Thyroid gland (tissue), 4 donors: ENCODE results near the gene TAP2. TPM values are rescaled to one million over a fixed set of nuclear protein-coding genes. Genes with fewer than 3 reads are reported as not detected.

Source experiments
- DNase-seq, 2 donors: peaks; one replicate each; pipeline ENCODE4 v3.0.0-alpha.2; 2019
- H3K27ac ChIP-seq, 3 donors: fragments of 200-600 bp; sonication (generic); 1 replicate in 2 of 3; 2 replicates in 1 of 3; pipeline ENCODE4 v1.5.1; 2016 to 2019; ENCODE audit warnings: mild to moderate bottlenecking in 1 of 3, moderate library complexity in 1 of 3
- H3K27me3 ChIP-seq: fragments of 200-600 bp; sonication (generic); one replicate; pipeline ENCODE4 v1.5.1; 2019
- H3K36me3 ChIP-seq, 2 donors: fragments of 200-600 bp; sonication (generic); one replicate each; pipeline ENCODE4 v1.5.1; 2016 to 2019
- H3K4me1 ChIP-seq, 2 donors: fragments of 200-600 bp; sonication (generic); one replicate each; pipeline ENCODE4 v1.5.1; 2017 to 2019
- H3K4me3 ChIP-seq, 3 donors: fragments of 200-600 bp; sonication (generic); replicated peaks in 1 of 3; 1 replicate in 2 of 3; 2 replicates in 1 of 3; pipeline ENCODE4 v1.5.1; 2016; ENCODE audit warnings: mild to moderate bottlenecking in 1 of 3
- H3K9me3 ChIP-seq: fragments of 200-600 bp; sonication (generic); one replicate; pipeline ENCODE4 v1.5.1; 2017
- POLR2A ChIP-seq, 2 donors: fragments of 450-650 bp; IDR thresholded peaks; one replicate each; pipeline ENCODE4 v1.6.1; 2017; ENCODE audit warnings: antibody characterized with exemption in 2 of 2, mild to moderate bottlenecking in 2 of 2, moderate library complexity in 1 of 2
- WGBS, 2 donors: methylation state at CpG; one replicate each; pipeline ENCODE4 v1.1.5; 2017; 5-methylcytosine and 5-hydroxymethylcytosine counted together
- intact Hi-C: fragments of 100-400 bp; cut with DNase I; formaldehyde crosslinking; loops from one replicate; pipeline ENCODE4 v1.15.1; 2023
- total RNA-seq, 4 donors: library from RNA; depleted of rRNA; stranded (reverse); fragments of >200 nt; gene quantifications; one replicate each; pipeline ENCODE4 v1.2.3, GENCODE V29; 2016
- TF ChIP-seq, protein P1 (sequence below), 6 experiments: fragments of 200-600 bp in 3 of 6; fragments of 450-650 bp in 3 of 6; sonication (generic) in 3 of 6; IDR thresholded peaks; one replicate each; pipeline ENCODE4 v1.5.1; 2016 to 2019; ENCODE audit warnings: antibody characterized with exemption in 6 of 6, mild to moderate bottlenecking in 2 of 6, inconsistent platforms in 1 of 6, moderate library complexity in 1 of 6

The TAP2 gene
- total RNA-seq, 4 donors from 2014 or later = 6.9 to 31.9 (median 8.2) TPM

DNA sequence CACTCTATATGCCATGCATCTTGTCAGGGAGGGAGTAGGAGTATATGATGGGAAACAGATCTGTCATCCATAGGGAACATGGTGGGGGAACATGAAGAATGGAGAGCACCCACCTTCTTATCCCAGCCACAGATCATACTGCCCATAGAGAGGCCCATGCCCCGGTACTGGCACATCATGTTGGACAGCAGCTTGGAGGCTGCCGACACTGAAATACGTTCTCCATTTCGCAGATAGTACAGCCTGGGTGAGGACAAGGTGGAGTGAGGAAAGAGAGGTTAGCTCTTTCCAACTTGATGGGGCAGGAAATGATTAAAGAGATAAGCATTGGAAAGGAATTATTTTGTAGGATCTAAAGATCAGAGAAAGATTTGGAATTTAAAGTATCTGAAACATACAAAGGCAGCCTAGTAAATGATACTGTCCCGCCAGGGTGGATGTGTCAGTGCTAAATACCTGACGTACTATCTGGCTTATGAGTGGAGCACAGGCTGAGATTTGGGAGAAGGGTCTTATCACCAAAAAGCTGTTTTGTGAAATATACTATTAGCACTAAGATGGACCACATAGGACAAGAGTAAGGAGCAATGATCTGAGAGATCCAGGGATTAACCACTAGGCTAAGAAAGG is 3.6 kb upstream of the TAP2 start:
- 94% methylated on average over 6 of the region's 6 CpGs for WGBS, 2 donors
- peaks cover 3 to 18% of the 10 kb centered on the region in 2 donors for H3K36me3 ChIP-seq
- no peak overlapping the region for H3K4me3 ChIP-seq
- no peak for TF ChIP-seq POLR2A (IDR thresholded peaks at IDR 0.05)
- TF ChIP-seq, protein P1, sequence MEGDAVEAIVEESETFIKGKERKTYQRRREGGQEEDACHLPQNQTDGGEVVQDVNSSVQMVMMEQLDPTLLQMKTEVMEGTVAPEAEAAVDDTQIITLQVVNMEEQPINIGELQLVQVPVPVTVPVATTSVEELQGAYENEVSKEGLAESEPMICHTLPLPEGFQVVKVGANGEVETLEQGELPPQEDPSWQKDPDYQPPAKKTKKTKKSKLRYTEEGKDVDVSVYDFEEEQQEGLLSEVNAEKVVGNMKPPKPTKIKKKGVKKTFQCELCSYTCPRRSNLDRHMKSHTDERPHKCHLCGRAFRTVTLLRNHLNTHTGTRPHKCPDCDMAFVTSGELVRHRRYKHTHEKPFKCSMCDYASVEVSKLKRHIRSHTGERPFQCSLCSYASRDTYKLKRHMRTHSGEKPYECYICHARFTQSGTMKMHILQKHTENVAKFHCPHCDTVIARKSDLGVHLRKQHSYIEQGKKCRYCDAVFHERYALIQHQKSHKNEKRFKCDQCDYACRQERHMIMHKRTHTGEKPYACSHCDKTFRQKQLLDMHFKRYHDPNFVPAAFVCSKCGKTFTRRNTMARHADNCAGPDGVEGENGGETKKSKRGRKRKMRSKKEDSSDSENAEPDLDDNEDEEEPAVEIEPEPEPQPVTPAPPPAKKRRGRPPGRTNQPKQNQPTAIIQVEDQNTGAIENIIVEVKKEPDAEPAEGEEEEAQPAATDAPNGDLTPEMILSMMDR (IDR thresholded peaks at IDR 0.05) = no peak
- H3K27me3 ChIP-seq = no peaks in the 10 kb centered on the region
- peaks cover 9 to 28% of the 10 kb centered on the region in 2 donors for H3K4me1 ChIP-seq
- intact Hi-C loops = no loop called here
- peak overlapping the region in 1 of 3 donors; percentile 7 for H3K27ac ChIP-seq
- no peak for DNase-seq
- no peaks in the 10 kb centered on the region for H3K9me3 ChIP-seq

DNA sequence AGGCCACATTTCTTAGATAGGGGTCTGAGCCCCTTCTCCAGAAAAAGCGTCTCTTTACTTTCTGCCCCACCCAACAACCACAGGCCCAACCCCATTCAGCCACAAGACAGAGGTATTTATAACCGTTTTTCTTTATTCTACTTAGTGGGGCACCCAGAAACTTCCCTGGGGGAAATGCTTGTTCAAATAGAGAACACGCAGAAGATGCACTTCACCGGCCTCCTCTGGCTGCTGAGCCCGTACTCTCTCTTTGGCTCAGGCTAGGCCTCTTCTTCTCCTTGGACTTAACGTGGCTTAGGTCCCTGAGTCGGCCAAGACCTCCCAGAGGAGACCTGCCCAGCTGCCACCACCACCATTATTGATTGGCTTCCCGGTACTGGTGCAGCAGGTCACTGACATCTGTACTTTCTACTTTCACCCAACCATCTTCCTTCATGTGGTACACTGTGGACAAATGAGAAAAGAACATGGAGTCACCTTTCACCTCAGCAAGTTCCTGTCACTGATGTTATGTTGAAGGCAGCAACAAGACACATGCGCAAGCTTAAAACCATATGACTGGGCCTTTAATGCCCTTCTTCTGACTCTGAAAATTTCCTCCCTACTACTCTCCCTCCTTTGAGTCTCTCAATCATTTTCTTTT is 2.2 kb upstream of the TAP2 start:
- no peak for DNase-seq
- WGBS, 2 donors = 88 to 94% methylated on average over 9 of the region's 9 CpGs
- Histone ChIP-seq H3K4me3 (no peak overlapping the region), H3K9me3 (no peaks in the 10 kb centered on the region), H3K4me1 (peaks cover 9 to 28% of the 10 kb centered on the region in 2 donors), H3K36me3 (peaks cover 0 to 14% of the 10 kb centered on the region in 2 donors), H3K27me3 (no peaks in the 10 kb centered on the region), H3K27ac (no peak overlapping the region)
- intact Hi-C loops = no loop called here
- no peak for TF ChIP-seq POLR2A (IDR thresholded peaks at IDR 0.05)
- TF ChIP-seq, protein P1 (IDR thresholded peaks at IDR 0.05) = no peak

- Histone ChIP-seq H3K36me3 (peaks cover 0 to 12% of the 10 kb centered on the region in 2 donors), H3K4me3 (no peak overlapping the region), H3K27me3 (no peaks in the 10 kb centered on the region), H3K27ac (peak overlapping the region in 2 of 3 donors; percentile 82 to 98), H3K4me1 (peaks cover 9 to 24% of the 10 kb centered on the region in 2 donors), H3K9me3 (no peaks in the 10 kb centered on the region)
- WGBS, 2 donors = 89 to 91% methylated on average over 15 of the region's 15 CpGs
- DNase-seq = no peak
- intact Hi-C loops = loop anchor here (5.0 kb wide), 1 partner anchor 33 kb away; no protein-coding TSS in a partner anchor
- TF ChIP-seq POLR2A (IDR thresholded peaks at IDR 0.05) = no peak
- TF ChIP-seq, protein P1 (IDR thresholded peaks at IDR 0.05) = no peak
Observed at GRCh38 chr6:32839356-32839755, 817 bp upstream of the TAP2 start.

DNA sequence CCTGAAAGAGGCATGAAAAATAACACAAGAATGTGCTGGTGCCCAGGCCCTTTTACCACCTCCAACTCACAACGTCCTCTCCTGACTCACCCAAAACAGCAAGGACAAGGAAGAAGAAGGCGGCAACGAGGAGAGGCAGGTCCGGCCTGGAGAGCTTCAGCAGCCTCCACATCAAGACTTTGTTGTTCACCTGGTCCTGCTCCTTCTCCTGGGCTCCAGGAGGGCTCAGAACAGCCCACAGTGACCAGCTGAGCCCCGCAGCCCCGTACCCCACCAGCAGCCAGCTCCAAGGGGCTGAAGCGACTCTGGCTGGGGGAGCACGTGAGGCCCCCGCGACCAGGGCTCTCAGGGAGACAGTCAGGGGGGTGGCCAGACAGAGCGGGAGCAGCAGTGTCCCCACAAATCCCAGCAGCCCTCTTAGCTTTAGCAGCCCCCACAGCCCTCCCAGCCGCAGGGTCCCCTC is 857 bp downstream of the TAP2 start:
- peak overlapping the region; percentile 79 to 98 (median 82) for H3K27ac ChIP-seq
- peaks cover 6 to 16% of the 10 kb centered on the region in 2 donors for H3K4me1 ChIP-seq
- intact Hi-C loops = loop anchor here (5.0 kb wide), 1 partner anchor 35 kb away; no protein-coding TSS in a partner anchor
- no peak for DNase-seq
- peak overlapping the region in 2 of 3 donors; percentile 19 to 71 for H3K4me3 ChIP-seq
- peaks cover 0 to 12% of the 10 kb centered on the region in 2 donors for H3K36me3 ChIP-seq
- WGBS, 2 donors = 33 to 40% methylated on average over 10 to 12 of the region's 12 CpGs
- TF ChIP-seq, protein P1 (IDR thresholded peaks at IDR 0.05) = no peak
- no peak for TF ChIP-seq POLR2A (IDR thresholded peaks at IDR 0.05)
- no peaks in the 10 kb centered on the region for H3K9me3 ChIP-seq
- H3K27me3 ChIP-seq = no peaks in the 10 kb centered on the region

- H3K36me3 ChIP-seq = peaks cover 0 to 12% of the 10 kb centered on the region in 2 donors
- H3K27ac ChIP-seq = no peak overlapping the region
- no peaks in the 10 kb centered on the region for H3K9me3 ChIP-seq
- 86 to 94% methylated on average over 2 of the region's 2 CpGs for WGBS, 2 donors
- no peak for TF ChIP-seq POLR2A (IDR thresholded peaks at IDR 0.05)
- TF ChIP-seq, protein P1 (IDR thresholded peaks at IDR 0.05) = no peak
- H3K4me3 ChIP-seq = no peak overlapping the region
- H3K4me1 ChIP-seq = peaks cover 6 to 13% of the 10 kb centered on the region in 2 donors
- no peak for DNase-seq
- intact Hi-C loops = loop anchor here (5.0 kb wide), 1 partner anchor 35 kb away; no protein-coding TSS in a partner anchor
- H3K27me3 ChIP-seq = no peaks in the 10 kb centered on the region
Observed at GRCh38 chr6:32836873-32837272, 1.7 kb downstream of the TAP2 start.
